Transverse colon (tissue), 4 donors: ENCODE data around the gene SLC49A3. TPM values are rescaled to one million over a fixed set of nuclear protein-coding genes. Genes with fewer than 3 reads are reported as not detected.
"Not testable (repeated sequence)": the region's sequence is repeated elsewhere in the genome, so short reads cannot be mapped to it uniquely, and the experiment has no call there.

Experiments
- DNase-seq: peaks from one replicate; pipeline ENCODE4 v3.0.0-alpha.2; 2019
- H3K27ac ChIP-seq, 4 donors: fragments of 200-600 bp; sonication (generic); 2 replicates each; pipeline ENCODE4 v1.5.1; 2016 to 2018; ENCODE audit warnings: inconsistent platforms in 4 of 4
- H3K27me3 ChIP-seq: fragments of 200-600 bp; sonication (generic); 2 replicates; pipeline ENCODE4 v1.5.1; 2017; ENCODE audit warnings: inconsistent platforms
- H3K36me3 ChIP-seq, 4 donors: fragments of 200-600 bp; sonication (generic); 2 replicates each; pipeline ENCODE4 v1.5.1; 2017 to 2019; ENCODE audit warnings: inconsistent platforms in 4 of 4
- H3K4me1 ChIP-seq, 4 donors: fragments of 200-600 bp; sonication (generic); 2 replicates each; pipeline ENCODE4 v1.5.1; 2017 to 2020; ENCODE audit warnings: inconsistent platforms in 4 of 4
- H3K4me3 ChIP-seq, 4 donors: fragments of 200-600 bp; sonication (generic); 1 replicate in 1 of 4; 2 replicates in 3 of 4; pipeline versions ENCODE4 v1.5.1 to v1.6.1; 2017 to 2019; ENCODE audit warnings: inconsistent platforms in 4 of 4
- H3K9me3 ChIP-seq, 2 donors: fragments of 200-600 bp; sonication (generic); 2 replicates each; pipeline ENCODE4 v1.5.1; 2017 to 2019; ENCODE audit warnings: inconsistent platforms in 2 of 2
- CTCF ChIP-seq, 5 experiments: fragments of 200-600 bp in 3 of 5; fragments of 450-650 bp in 2 of 5; sonication (generic) in 3 of 5; IDR thresholded peaks; 1 replicate in 2 of 5; 2 replicates in 3 of 5; pipeline ENCODE4 v1.5.1; 2016 to 2017; ENCODE audit warnings: antibody characterized with exemption in 5 of 5, inconsistent platforms in 3 of 5, mild to moderate bottlenecking in 2 of 5, moderate library complexity in 1 of 5
- EP300 ChIP-seq: sonication (generic); formaldehyde crosslinking; IDR thresholded peaks from one replicate; pipeline ENCODE4 v1.6.1; 2017; ENCODE audit warnings: antibody characterized with exemption, low read depth
- POLR2A ChIP-seq: fragments of 450-650 bp; IDR thresholded peaks from one replicate; pipeline ENCODE4 v1.6.1; 2016; ENCODE audit warnings: antibody characterized with exemption, mild to moderate bottlenecking, moderate library complexity
- POLR2AphosphoS5 ChIP-seq, 3 donors: sonication (generic); formaldehyde crosslinking; IDR thresholded peaks; one replicate each; pipeline ENCODE4 v1.6.1; 2016; ENCODE audit warnings: antibody characterized with exemption in 3 of 3
- WGBS, 2 donors: methylation state at CpG; one replicate each; pipeline ENCODE4 v1.1.5; 2018; ENCODE audit warnings: low coverage in 1 of 2; 5-methylcytosine and 5-hydroxymethylcytosine counted together
- in situ Hi-C, 4 donors: fragments of 200-750 bp; cut with MboI; loops; one replicate each; pipeline versions ENCODE4 v1.15.0 to v1.15.1; 2017; ENCODE audit warnings: low sequenced_read_pairs in 3 of 4, low pct_ligation_motif_present in 1 of 4, low pct_unique_long_range_greater_than_20kb in 1 of 4
- intact Hi-C: fragments of 100-400 bp; cut with DNase I; formaldehyde crosslinking; loops from one replicate; pipeline ENCODE4 v1.15.1; 2023; ENCODE audit warnings: low total_unique reads
- total RNA-seq, 4 donors: library from RNA; depleted of rRNA; stranded (reverse); fragments of >200 nt; gene quantifications; one replicate each; pipeline ENCODE4 v1.1.0, GENCODE V29; 2016

Gene SLC49A3
- total RNA-seq, 4 donors from 2014 or later: 1.2 to 17.6 (median 9.2) TPM

- WGBS, 2 donors: 58% methylated on average over 13 of the region's 13 CpGs; no CpG with 5 or more reads in 1 of the 2 donors
- TF ChIP-seq POLR2AphosphoS5 (IDR thresholded peaks at IDR 0.05): no peak
- no peak for TF ChIP-seq EP300
- TF ChIP-seq CTCF (IDR thresholded peaks at IDR 0.05): no peak
- no peak for DNase-seq
- in situ Hi-C loops (no loop called here), intact Hi-C loops (no loop called here)
- Histone ChIP-seq H3K4me1 (no peaks in the 10 kb centered on the region), H3K36me3 (no peaks in the 10 kb centered on the region), H3K27ac (no peak overlapping the region), H3K9me3 (no peaks in the 10 kb centered on the region), H3K4me3 (no peak overlapping the region), H3K27me3 (peaks cover 59% of the 10 kb centered on the region)
Observed at GRCh38 chr4:647481-647880, 41.5 kb downstream of the SLC49A3 start.

GRCh38 chr4:646460-646859 lies 42.5 kb downstream of the SLC49A3 start:
- Histone ChIP-seq H3K9me3 (no peaks in the 10 kb centered on the region), H3K4me1 (no peaks in the 10 kb centered on the region), H3K27me3 (peaks cover 52% of the 10 kb centered on the region), H3K27ac (no peak overlapping the region), H3K36me3 (no peaks in the 10 kb centered on the region), H3K4me3 (no peak overlapping the region)
- 77 to 92% methylated on average over 18 to 32 of the region's 32 CpGs for WGBS, 2 donors
- TF ChIP-seq CTCF (IDR thresholded peaks at IDR 0.05) (no peak), EP300 (no peak), POLR2AphosphoS5 (IDR thresholded peaks at IDR 0.05) (no peak), POLR2A (no peak)
- in situ Hi-C loops (no loop called here), intact Hi-C loops (no loop called here)
- DNase-seq: no peak

DNA sequence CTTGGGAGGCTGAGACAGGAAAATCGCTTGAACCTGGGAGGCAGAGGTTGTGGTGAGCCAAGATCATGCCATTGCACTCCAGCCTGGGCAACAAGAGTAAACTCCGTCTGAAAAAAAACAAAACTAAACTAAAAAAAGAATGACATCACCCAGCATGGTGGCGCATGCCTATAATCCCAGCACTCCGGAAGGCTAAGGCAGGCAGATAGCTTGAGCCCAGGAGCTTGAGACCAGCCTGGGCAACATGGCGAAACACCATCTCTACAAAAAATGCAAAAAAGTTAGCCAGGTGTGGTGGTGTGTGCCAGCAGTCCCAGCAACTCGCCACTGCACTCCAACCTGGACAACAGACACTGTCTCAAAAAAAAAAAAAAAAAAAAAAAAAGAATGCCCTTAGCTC lies 46.6 kb downstream of the SLC49A3 start:
- peaks cover 22% of the 10 kb centered on the region for H3K27me3 ChIP-seq
- in situ Hi-C loops, H3K4me1 ChIP-seq, H3K9me3 ChIP-seq, DNase-seq, intact Hi-C loops, H3K36me3 ChIP-seq, H3K4me3 ChIP-seq, H3K27ac ChIP-seq: not testable (repeated sequence)
- WGBS, 2 donors: 87 to 92% methylated on average over 4 to 6 of the region's 6 CpGs

DNA sequence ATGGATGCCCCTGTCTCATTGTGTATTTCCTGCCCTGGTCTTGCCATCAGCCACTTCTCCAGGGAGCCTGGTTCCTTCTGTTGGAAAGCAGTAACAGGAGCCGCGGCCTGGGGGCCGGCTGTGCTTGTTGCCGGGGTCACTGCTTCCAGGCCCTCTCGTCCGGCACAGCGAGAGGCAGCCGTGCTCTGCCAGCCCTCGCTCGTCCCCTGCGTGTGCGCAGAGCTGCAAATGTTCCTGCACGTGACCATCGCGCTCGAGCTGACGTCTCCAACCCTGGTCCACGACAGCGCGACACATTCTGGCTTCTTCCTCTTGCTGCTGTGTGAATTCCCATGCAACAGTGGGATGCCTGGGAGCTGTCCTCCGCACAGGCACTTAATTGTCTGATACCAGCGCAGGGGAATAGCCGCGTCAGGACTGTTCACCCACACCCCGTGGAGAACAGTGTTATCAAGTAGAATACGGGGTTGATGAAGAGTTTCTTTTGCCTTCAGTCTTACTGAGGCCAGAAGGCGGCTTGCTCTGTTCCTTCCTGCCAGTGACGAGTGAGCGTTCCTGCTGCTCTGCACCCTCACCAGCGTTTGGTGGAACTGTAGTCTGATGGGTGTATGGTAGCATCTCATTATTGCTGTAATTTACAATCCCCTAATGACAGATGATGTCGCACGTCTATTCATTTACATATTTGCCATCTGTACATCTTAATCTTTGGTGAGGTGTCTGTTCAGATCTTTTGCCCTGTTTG lies 51.2 kb downstream of the SLC49A3 start:
- in situ Hi-C loops (no loop called here), intact Hi-C loops (no loop called here)

More for the DNA sequence above, 51.2 kb downstream of the SLC49A3 start:
- Histone ChIP-seq H3K4me3 (no peak overlapping the region), H3K4me1 (no peaks in the 10 kb centered on the region), H3K27ac (no peak overlapping the region), H3K9me3 (no peaks in the 10 kb centered on the region), H3K27me3 (peaks cover 13% of the 10 kb centered on the region), H3K36me3 (no peaks in the 10 kb centered on the region)
- TF ChIP-seq POLR2A (no peak), EP300 (no peak), CTCF (IDR thresholded peaks at IDR 0.05) (no peak), POLR2AphosphoS5 (IDR thresholded peaks at IDR 0.05) (no peak)
- 79 to 82% methylated on average over 3 to 32 of the region's 32 CpGs for WGBS, 2 donors
- DNase-seq: no peak
